T follicular helper cell (primary cell): ENCODE results near the gene EBP.

ENCODE experiments used
- DNase-seq: peaks from one replicate; pipeline ENCODE4 v3.0.0-alpha.2; 2020; ENCODE audit warnings: low read depth
- total RNA-seq, 2 experiments: gene quantifications; one replicate each; lab custom pipeline; 2026; lab: John Stamatoyannopoulos, UW

The EBP gene
- total RNA-seq: 14.6 to 18.5 reads per million in 2 experiments

DNA sequence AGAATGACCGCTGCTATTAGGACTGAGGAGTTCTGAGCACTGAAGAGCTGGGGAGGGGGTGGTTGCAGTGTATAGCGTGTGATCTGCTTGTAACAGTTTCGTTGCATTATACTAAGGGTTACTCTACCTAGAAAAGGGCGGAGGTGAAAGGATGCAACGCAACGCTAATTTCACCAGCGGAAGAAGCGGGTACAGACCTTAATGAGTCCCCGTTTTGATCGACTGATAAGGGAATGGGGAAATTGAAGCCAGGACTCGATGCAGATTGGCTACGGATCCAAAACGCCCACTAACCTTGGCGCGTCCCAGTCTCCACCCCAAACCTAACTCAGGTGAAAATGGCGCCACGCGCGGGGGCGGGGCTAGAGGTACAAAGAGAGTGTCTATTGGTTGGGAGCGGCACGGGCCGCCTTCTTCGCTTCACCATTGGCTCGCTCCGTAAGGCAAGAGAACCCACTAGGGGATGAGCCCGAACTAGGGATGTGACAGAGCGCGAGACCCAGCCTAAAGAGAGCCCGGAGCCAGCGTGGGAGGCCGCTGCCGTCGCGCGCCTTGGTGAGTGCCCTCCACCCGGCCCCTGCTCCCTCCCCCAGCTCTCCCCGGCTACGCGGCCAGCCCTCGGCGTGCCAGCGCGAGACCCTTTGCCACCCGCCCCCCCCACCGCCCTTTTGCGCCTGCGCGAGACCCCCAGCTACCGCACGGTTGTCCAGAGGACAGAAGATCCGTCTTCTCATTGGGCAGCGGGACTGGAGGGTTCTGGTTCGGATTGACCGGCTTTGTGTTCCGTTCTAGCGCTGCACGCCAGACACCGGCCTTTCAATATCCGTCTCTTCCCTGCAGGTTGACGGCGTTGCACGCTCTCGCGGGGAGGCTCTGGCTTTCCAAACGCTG, at the start of gene EBP:
Gene EBP, plus strand, starts transcription at position 456 of the 891 bp plus-strand sequence. CDS start 1,964 bp downstream, outside the sequence.
- peak; percentile 91 for DNase-seq

DNA sequence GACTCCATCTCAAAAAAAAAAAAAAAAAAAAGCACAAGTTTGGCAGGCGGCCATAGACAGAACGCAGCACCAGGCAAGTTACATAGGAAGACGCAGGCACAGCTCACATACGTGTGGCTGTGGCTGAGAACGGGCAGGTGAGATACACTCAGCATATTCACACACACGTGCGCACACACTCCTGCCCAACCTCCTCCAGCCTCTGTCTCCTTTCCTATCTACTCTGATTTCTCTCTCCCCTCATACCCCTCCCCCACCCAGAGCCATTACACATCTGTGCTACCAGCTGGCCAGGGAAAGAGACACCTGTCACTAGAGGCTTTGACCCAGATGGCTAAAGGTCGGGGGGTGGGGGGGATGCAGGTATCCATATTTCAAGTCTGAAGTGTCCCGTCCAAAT, 49.4 kb upstream of the EBP start:
- DNase-seq: no peak

DNA sequence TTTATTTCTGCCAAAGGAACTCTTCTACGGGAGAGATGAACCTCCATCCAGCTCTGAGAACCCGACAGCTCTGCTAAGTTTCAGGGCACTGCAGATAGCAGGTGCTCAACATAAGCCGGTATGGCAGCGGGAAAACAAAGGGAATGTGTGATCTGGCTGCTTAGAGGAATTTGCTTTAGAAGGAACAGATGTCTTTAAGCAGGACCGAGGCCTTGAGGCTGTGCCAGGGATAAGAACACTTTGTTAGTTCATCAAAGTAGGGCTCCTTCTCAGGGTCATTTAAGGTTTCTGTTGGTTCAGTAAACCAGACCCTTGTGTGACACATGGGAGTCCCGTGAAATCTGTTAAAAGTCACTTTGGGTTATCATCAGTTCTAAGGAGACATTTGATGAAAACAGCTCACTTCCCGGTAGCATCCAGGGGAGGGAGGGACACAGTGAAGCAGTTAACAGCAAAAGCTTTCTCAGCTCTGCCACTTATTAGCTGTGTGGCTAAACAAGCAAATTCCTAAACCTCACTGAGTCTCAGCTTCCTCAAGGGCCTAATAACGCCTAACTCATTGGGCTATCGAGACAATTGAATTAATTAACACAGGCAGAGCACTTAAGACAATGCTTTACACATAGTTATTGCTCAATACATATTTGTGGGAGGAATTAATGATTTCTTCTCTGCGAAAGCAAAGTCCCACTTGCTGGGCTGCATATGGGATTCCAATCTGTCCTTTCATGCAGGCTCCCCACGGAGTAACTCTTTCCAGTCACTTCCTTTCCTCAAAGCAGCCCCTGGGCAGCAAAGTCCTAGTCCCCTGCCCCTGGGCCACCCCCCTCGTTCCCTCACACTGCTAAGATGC, 48.5 kb upstream of the EBP start:
- no peak for DNase-seq

DNA sequence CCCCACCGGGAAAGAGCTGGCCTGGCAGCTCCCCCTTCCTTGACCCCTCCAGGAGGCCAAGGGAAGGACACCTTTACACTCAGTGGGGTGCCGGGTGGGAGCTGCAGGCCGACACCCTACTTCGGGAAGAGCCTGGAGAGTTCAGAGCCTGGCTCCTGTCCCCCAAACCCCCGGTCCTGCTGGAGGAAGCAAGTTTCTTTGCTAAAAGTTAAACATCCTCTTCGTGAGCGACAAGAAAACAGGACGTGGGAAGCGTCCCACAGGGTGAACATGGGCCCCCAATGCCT, 48.0 kb upstream of the EBP start:
- no peak for DNase-seq

DNA sequence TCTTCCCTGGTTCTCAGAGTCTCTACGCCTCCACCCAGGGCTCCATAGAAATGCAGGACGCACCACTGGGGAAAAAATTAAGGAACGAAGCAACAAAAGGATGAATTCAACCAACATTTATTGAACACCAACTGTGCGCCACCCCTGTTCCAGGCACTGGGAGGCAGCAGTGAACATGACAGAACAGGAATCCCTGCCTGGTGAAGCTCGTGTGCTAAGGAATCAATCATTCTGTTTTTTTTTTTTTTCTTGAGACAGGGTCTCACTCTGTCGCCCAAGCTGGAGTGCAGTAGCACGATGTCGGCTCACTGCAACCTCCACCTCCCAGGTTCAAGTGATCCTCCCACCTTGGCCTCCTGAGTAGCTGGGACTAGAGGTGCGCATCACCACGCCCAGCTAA, 47.5 kb upstream of the EBP start:
- no peak for DNase-seq

DNA sequence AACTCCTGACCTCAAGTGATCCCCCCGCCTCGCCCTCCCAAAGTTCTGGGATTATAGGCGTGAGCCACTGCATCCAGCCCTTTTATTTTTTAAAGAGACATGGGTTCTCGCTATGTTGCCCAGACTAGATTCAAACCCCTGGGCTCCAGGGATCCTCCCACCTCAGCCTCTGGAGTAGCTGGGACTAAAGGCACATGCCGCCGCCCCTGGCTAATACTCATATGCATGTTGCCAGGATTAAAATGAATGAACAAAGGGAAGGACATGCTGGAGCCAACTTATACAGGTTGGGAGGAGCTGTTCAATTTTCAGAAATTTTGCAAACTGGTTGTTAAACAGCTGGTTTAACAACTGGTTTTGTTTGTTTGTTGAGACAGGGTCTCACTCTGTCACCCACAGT, 47.0 kb upstream of the EBP start:
- no peak for DNase-seq

DNA sequence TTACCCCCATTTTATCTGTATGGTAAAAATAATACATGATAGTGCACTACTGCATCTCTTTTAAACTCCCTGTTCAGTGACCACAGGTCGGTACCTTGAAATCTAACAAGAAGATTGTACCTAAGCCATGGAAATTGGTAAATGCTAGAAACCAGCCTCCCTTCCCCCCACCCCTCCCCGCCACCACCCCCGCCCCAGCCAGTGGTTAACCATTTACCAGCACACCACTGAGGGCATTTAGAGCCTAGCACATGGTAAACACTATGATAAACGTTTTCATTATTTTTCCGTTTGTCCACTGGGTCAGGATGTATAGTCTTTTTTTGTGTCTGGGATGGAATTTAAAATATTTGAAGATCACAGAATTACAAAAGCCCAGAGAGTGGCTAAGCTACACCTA, 46.3 kb upstream of the EBP start:
- DNase-seq: no peak

DNA sequence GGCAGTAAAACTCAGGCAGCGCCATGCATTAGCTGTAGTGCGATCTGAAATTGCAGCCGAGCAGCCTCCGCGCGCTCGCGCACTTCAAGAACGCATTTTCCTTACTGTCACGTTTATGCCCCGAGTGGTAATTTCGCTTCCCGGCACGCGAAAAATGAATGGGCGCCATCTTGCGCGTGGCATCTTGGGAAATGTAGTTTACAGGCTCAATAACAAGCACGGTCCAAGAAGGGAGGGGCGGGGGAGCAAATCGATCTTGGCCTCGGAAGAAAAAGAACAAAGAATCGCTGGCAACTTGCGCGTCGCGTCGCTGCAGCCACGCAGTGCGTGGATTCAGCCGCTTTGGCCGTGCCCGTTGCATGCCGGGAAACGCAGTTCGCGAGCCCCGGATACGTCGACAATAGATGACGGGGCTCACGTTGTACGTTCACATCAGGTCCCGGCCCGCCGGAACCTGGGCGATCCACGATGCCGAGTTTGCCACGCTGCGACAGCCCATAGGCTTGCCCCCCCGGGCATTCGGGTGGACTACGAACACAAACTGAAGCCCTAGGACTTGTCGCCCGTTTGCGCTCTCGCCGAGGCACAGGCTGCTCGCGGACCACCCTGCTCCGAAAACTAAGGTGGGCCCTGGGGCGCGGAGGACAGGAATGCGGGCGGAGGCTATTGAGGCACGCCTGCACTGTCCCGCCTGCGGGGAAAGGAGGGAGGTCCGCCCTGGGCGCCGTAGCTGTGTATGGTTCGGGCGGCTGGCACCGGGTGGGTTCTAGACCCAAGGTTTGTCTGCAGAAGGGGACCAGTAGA, 45.6 kb upstream of the EBP start, which contains the start of gene FTSJ1:
Gene FTSJ1, plus strand, starts transcription at position 426 of the 804 bp plus-strand sequence. CDS start 1,849 bp downstream, outside the sequence.
- peak; percentile 83 for DNase-seq

DNA sequence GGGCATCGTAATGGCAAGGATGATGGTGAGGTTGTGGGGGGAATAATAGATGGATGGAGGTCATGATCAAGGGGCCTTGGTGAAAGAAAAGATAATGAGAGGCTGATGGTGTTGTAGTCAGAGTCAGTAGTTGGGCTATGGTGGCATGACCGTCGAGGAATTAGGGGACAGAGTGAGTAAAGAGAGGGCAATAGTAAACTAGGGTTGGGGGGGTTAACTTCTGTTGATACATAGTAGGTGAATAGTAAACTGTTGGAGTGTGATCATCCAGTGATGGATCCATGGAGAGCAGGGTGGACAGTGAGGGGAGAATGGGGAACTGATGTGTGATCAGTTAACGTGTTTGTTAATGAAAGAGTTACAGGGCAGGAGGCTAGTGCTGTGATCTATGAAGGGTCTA, 44.7 kb upstream of the EBP start:
- no peak for DNase-seq

DNA sequence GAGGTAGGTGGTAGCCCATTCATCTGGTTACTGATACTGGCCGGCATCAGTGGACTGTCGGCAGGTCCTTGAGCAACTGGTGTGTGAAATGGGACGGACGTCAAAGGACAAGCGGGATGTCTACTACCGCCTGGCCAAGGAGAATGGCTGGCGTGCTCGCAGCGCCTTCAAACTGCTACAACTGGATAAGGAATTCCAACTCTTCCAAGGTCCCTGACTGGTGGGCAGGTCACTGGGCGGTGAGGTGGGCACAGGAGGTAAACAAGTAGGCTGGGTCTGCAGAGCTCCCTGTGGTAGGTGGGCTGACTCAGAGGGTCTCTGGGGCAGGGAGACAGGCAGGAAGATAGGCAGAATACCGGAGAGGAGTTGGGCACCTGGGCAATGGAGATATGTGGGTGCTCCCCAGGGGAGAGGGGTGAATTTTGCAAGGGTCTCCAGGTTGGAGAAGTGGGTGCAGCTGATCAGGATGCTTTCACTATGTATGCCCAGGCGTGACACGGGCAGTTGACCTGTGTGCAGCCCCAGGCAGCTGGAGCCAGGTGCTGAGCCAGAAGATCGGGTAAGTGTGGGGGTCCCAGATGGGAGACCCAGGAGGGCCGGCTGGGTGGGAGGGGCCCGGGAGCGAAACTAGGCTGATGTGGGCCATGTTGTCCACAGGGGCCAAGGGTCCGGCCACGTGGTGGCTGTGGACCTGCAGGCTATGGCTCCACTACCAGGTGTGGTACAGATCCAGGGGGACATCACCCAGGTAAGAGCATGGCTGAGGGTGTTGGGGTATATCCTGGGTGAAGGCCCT, 43.5 kb upstream of the EBP start:
- no peak for DNase-seq

DNA sequence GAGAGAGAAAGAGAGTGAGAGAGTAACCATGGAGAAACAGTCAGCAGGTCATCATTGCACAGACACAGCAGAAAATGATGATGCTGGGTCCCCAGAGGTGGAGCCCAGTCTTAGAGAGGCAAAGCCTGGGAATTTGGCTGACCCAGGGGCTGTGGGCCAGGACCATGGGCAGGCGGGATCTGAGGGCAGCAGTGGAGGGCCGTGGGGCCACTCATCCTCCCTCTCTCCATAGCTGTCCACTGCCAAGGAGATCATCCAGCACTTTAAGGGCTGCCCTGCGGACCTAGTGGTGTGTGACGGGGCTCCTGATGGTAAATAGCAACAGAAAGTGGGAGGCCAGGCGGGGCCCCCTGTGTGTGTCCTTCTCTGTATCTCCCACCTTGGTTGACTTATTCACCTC, 42.8 kb upstream of the EBP start:
- no peak for DNase-seq

DNA sequence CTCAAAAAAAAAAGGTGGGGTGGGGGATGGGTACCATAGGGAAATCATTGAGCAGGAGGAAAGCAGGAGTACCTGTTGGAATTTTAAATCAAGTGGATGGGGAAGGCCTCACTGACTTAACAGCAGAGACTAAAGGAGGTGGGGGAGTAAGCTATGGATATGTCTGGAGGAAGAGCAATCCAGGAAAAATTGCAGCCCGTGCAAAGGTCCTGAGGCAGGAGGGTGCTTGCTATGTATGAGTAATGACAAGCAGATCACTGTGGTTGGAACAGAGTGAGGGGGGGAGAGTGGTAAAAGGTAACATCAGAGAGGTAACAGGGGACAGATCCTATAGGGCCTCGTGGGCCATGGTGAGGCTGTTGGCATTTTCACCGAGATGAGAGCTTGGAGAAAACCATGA, 41.5 kb upstream of the EBP start:
- DNase-seq: no peak

DNA sequence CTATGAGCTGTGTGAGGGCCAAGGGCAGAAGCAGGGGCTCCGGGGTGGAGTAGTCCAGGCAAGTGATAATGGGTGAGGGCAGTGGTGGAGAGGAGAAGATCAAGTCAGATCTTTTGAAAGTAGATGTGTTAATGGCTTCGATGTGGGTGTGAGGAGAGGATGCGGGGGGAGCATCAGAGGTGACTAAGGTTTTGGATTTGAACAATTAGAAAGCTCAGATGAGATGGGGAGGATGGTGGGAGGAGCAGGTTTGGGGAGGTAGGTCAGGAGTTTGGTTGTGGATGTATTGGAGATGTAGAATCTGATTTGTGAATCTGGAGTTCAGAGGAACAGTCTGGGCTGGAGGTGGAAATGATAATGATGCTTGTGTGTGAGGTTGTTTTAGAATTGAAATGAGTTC, 41.0 kb upstream of the EBP start:
- no peak for DNase-seq

DNA sequence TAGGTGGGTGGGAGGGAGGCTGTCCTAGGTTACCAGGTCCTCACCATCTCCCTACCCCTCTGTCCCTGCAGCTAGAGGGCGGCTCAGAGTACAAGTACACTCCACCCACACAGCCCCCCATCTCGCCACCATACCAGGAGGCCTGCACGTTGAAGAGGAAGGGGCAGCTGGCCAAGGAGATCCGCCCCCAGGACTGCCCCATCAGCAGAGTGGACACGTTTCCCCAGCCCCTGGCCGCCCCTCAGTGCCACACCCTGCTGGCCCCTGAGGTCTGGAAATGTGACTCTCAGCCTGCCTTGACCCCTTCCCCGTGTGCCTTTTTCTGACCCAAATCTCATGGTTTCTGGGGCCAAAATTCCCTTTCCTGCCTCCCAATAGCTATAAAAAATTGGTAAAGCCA, 39.1 kb upstream of the EBP start:
- no peak for DNase-seq

DNA sequence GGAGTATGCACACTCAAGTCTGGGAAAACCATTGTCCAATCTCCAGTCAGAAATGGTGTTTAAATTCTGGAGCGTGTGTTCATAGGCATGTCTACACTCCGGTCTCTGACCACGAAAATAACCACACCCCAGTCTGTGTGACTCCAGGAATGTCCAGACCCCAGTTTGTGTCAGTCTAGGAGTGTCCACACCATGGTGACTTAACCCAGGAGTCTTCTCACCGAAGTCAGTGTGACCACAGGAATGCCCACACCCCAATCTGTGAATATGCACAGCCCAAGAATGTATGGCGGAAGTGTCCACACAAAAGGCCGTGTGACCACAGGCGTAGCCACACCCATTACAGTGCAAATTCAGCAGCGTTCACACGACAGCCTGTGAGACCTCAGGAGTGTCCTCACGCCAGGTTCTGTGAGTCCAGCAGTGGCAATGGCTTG, 34.2 kb upstream of the EBP start:
- DNase-seq: no peak

DNA sequence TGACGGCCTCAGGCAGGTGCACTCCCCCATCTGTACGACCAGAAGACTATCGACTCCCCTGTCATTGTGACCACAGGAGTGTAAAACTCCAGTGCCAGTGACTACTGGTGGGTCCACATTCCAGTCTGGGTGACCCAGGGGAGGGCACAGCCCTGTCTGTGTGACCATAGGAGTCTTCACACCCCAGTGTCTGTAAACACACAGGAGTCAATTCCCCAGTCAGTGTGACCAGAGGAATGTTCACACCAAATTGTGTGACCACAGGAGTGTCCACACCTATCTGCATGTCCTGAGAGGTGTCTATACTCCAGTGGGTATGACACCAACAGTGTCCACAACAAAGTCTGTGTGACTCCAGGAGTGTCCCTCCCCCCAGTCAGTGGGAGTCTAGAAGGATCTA, 33.6 kb upstream of the EBP start:
- DNase-seq: no peak

DNA sequence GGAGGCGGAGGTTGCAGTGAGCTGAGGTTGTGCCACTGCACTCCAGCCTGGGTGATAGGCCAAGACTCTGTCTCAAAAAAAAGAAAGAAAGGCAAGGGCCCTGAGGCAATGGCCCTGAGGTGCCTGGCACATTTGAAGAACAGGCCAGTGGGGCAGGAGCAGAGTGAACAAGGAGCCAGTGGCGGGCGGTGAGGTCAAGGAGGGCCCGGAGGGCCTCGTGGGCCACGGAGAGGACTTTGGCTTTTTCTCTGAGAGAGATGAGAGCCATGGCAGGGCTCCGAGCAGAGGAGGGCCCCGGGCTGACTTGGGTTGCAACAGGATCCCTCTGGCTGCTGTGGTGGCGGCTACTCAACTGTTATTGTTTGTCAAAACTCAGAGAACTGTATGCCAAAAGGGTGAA, 32.3 kb upstream of the EBP start:
- no peak for DNase-seq

DNA sequence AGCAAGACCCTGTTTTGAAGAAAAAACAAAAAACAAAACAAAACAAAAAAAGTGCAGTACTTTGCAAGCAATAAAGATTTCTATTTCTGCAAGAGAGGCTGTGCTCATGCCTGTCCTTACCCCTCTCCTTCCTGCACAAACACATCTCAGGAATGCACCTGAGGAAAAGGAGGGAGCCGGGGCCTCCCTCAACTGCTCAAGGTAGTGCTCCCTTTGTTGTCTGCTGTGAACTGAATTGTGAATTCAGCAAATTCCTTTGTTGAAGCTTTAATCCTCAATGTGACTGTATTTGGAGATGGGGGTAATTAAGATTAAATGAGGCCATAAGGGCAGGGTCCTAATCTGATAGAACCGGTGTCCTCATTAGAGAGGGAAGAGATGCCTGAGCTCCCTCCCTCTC, 31.7 kb upstream of the EBP start:
- no peak for DNase-seq

DNA sequence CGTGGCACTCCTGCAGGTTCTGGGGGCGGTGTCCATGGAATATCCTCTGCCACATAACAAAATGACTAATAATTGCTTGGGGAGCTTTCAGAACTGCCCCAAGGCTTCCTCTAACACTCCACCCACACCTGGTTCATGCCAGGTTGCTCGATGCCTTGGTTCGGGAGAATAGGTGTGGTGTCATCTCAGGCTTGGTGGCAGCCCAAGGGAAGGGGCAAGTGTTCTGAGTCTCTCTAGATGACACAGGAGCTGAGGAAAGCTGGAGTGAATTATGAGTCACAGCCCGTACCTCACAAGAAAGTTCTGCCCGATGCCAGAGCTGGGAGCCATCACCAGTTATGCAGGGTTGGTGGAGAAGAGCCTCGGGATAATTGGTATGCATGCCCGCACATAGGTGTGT, 30.9 kb upstream of the EBP start:
- no peak for DNase-seq

DNA sequence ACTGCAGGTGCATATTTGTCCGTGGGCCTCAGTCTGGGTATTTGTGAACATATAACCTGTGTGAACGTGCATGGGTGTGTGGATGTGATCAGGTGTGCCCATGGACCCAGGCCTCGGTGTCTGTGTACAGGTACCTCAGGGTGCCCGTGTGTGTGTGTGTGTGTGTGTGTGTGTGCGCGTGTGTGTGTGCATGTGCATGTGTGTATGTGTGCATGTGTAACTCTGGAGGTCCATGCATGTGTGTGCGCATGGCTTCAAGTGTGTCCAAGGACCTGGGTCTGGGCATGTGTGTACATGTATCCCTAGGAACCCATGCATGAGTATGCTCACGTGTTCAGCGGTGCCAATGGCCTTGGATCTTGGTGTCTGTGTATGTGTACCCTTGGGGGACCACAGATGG, 29.8 kb upstream of the EBP start:
- DNase-seq: no peak

DNA sequence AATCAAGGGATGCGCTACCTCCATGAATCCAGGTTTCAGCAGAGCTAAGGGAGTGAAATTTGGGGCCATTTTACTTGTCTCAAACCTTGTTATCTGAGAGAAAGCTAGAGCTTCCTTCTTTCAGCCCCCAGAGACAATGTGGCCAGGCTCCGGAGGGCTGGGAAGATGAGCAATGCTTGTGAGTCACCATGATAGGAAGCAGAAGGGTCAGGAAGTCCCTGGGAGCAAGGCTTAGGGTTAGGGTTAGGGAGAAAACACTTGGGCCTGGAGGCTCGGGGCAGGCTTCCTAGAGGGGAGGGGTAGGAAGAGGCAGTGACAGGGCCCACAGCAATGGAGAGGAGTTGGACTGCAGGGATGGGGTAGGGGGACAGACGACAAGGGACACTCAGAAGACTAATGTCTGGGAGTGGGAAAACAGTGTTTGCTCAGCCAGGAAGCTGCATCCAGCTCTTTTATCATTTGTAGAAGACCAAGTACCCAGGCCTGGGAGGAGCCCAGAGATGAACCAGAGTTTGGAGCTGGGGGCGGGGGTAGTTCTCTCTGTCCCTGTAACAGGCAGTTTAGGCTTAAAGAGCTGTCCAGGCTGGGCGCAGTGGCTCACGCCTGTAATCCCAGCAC, 29.2 kb upstream of the EBP start:
- no peak for DNase-seq
